Choroid plexus epithelial cell (primary cell): Measurements from ENCODE around the gene CEP170.
A peak's percentile ranks its signal among the peaks of the same experiment; 100 is the strongest.

ENCODE experiments used
- DNase-seq: peaks from one replicate; pipeline ENCODE4 v3.0.0-alpha.2; 2010; ENCODE audit warnings: low read depth
- H3K4me3 ChIP-seq: 2 replicates; pipeline ENCODE4 v1.5.1; 2011; ENCODE audit warnings: low read depth, mild to moderate bottlenecking, control low read depth, low read length, moderate library complexity
- TF ChIP-seq, protein P1 (sequence below): conservative IDR thresholded peaks from 2 replicates; pipeline ENCODE4 v1.5.1; 2011; ENCODE audit warnings: low read depth, mild to moderate bottlenecking, control low read depth, inconsistent platforms, low read length, moderate library complexity

The CEP170 gene

GRCh38 chr1:243268751-243269460 is 13.8 kb upstream of the CEP170 start:
- DNase-seq, result peak; percentile 55
- TF ChIP-seq, protein P1, sequence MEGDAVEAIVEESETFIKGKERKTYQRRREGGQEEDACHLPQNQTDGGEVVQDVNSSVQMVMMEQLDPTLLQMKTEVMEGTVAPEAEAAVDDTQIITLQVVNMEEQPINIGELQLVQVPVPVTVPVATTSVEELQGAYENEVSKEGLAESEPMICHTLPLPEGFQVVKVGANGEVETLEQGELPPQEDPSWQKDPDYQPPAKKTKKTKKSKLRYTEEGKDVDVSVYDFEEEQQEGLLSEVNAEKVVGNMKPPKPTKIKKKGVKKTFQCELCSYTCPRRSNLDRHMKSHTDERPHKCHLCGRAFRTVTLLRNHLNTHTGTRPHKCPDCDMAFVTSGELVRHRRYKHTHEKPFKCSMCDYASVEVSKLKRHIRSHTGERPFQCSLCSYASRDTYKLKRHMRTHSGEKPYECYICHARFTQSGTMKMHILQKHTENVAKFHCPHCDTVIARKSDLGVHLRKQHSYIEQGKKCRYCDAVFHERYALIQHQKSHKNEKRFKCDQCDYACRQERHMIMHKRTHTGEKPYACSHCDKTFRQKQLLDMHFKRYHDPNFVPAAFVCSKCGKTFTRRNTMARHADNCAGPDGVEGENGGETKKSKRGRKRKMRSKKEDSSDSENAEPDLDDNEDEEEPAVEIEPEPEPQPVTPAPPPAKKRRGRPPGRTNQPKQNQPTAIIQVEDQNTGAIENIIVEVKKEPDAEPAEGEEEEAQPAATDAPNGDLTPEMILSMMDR, result no peak
- no peak overlapping the region for H3K4me3 ChIP-seq

DNA sequence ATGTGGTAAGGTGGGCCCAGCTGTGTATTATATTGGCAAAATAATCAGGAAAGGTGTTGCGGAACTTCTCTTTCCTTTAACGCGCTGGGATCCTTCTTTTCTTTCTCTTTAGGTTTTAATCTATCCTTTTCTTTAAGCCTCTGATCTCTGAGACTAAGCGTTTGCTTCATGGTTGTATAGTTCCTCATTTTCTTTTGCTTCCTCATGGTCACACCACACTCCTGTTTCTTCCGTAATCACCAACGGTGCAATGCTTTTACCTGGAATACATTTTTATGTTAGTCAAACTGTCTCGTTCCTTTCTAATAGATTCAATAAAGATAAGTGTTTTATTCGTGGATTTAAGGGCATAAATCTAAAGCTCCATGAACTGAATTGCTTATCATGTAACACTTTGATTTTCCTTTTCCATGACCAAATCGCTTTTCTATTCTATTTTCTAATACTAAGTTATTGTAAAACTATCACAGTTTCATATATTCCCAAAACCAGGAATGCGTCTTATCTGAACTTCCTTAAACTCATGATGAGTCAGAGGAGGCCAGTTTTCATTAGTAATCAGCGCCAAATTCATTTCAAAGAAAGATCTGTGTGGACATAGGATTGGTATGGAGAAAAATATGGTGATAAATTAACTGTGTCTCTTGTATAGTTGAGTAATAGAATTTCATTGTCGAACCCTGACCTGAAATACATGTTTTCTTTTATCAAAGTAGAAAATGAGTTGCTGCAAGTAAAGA is 13.0 kb upstream of the CEP170 start:
- DNase-seq, result peak; percentile 75
- no peak overlapping the region for H3K4me3 ChIP-seq
- TF ChIP-seq, protein P1, result no peak

DNA sequence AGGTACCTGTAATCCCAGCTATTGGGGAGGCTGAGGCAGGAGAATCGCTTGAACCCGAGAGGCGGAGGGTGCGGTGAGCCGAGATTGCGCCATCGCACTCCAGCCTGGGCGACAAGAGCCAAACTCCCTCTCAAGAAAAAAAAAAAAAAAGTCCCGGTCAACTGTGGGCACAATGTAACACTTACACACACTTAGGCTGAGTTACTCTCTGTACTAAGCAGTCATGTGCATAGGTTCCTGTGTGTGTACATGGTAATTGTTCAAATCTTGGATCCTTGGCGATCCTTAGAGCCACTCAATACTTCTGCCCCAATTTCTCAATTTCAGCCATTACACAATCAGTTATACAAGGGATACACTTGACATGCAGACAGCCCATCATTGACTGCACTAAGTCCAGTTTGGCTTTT is 12.4 kb upstream of the CEP170 start:
- no peak for DNase-seq
- no peak overlapping the region for H3K4me3 ChIP-seq
- TF ChIP-seq, protein P1, result no peak

DNA sequence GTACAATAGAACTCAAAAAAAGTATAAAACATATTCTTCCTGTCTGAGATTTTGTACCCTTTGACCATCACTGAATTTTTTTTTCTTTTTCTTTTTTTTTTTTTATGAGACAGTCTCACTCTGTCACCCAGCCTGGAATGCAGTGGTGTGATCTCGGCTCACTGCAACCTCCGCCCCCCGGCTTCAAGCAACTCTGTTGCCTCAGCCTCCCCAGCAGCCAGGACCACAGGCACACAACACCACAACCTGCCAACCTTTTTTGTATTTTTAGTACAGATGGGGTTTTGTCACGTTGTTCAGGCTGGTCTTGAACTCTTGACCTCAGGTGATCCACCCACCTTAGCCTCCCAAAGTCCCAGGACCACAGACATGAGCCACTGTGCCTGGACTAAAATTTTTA is 11.2 kb upstream of the CEP170 start:
- H3K4me3 ChIP-seq, result no peak overlapping the region
- DNase-seq, result no peak
- TF ChIP-seq, protein P1, result no peak

GRCh38 chr1:243264717-243265116 is 9.6 kb upstream of the CEP170 start:
- no peak overlapping the region for H3K4me3 ChIP-seq
- peak; percentile 90 for DNase-seq
- TF ChIP-seq, protein P1, result no peak

DNA sequence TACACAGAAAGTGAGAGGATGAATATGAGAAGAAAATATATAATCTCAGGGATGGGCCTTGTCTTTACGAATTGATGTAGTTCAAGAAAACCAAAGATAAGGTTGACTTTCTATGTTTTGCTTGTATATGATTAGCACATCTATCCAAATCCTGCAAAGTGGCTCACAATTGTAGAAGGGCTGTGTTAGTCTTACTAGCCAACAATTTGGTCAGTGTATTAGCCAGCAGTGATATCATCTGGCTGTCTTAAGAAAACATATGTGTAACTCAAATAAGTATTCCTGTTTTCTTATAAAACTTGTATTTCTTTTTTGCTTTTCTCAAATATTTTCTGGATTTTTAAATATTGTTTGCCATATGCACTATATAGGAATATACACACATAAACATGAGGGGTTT is 6.3 kb upstream of the CEP170 start:
- peak; percentile 58 for DNase-seq
- H3K4me3 ChIP-seq, result no peak overlapping the region
- TF ChIP-seq, protein P1, result no peak
